Embryonic facial prominence (tissue), 1 donor: ENCODE results near the gene BCR.

Experiments
- DNase-seq: peaks from one replicate; pipeline ENCODE4 v3.0.0-alpha.2; 2016; ENCODE audit errors: extremely low spot score

Gene BCR

DNA sequence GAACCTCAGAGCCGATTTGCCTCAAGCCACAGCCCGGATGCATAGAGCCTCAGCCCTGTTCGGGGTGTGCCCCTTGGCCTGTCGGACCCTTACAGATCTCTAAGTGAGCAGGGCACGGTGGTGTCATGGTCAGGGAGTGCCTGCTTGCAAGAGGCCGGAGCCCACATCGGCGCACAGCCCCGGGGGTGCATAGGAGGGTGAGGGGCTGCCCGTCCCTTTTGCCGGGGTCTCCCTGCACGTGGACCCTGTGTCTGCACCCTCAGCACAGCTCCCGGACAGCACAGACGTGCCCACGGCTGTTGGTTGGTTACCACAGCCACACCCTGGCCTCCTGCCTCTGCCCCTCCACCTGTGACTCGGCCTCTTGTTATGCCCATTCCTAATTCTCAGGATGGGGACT, 28.5 kb upstream of the BCR start:
- no peak for DNase-seq

- no peak for DNase-seq
These were observed 27.8 kb upstream of the BCR start for GRCh38 chr22:23152238-23153114.

- no peak for DNase-seq
These were observed 26.3 kb upstream of the BCR start for GRCh38 chr22:23153994-23154393.

DNA sequence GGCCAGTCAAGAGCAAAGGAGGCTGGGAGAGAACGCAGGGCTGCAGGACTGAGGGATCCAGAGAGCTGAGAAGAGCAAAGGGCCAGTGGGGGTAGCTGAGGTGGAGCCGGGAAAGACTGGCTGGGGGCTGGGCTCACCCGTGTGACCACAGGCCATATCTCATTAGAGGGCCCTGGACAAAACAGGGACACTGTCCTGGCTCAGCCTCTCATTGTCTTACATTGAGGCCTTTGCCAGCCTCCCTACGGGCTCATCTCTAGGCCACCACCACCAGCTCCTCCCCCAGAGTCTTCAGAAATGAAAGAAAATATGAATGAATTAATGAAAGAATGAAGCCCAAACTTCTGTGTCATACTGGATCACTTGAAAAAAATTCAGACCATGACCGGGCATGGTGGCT, 25.8 kb upstream of the BCR start:
- DNase-seq: no peak

- no peak for DNase-seq
These were observed 25.2 kb upstream of the BCR start for GRCh38 chr22:23155143-23155542.

DNA sequence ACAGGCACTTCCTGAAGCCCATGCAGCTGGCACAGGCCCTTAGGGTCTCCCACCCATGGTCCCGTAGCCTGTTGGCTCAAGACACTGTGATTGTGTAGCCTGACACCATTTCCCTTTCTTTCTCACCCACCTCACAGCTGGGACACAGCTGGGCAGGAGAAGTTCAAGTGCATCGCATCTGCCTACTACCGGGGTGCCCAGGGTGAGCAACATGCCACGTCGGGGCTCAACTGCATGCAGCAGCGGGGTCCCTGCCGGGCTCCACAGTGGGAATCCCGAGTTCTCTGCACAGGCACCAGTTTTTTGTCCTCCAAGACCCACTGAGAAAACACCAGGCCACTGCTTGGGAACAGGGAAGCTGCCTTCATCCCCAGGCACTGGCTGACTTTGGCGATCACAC, 24.5 kb upstream of the BCR start:
- no peak for DNase-seq

GRCh38 chr22:23156286-23156685, 24.0 kb upstream of the BCR start:
- DNase-seq: no peak

GRCh38 chr22:23157560-23158515, 22.5 kb upstream of the BCR start:
- DNase-seq: no peak

DNA sequence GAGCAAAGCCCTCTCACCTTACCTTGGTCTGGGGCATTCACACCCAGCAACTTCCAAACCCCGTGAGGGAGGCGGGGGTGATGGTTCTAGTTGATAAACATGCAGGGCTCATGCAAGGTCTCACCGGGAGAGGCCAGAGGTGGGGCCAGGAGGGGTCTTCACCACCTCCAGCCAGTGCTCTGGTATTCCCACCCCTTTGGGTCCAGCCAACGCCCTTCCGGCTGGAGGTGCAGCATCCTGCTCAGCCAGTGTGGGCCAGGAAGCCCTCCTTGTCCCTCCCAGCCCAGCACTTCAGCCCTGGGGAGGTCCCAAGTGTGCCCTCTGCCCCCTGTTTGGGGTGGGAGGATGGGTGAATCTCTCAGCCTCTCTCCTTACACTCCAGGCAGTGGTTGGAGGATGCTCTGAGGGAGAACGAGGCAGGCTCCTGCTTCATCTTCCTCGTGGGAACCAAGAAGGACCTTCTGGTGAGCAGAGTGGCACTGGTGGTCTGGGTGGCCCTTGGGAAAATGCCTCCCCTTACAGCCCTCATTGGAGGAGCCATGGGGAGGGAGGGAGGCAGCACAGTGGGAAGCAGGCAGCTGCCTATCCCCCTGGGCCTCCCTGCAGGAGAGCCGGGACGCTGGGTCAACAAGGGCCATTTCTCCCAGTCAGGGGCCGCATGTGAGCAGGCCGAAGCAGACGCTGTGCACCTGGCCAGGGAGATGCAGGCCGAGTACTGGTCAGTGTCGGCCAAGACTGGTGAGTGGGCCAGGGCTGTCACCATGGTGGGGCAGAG, 21.6 kb upstream of the BCR start:
- DNase-seq: no peak

- no peak for DNase-seq
These were observed 21.0 kb upstream of the BCR start for GRCh38 chr22:23159291-23159630.

- DNase-seq: no peak
These were observed 19.3 kb upstream of the BCR start for GRCh38 chr22:23161029-23161428.

- no peak for DNase-seq
These were observed 18.7 kb upstream of the BCR start for GRCh38 chr22:23161574-23161973.

- DNase-seq: no peak
These were observed 16.6 kb upstream of the BCR start for GRCh38 chr22:23163665-23164064.

DNA sequence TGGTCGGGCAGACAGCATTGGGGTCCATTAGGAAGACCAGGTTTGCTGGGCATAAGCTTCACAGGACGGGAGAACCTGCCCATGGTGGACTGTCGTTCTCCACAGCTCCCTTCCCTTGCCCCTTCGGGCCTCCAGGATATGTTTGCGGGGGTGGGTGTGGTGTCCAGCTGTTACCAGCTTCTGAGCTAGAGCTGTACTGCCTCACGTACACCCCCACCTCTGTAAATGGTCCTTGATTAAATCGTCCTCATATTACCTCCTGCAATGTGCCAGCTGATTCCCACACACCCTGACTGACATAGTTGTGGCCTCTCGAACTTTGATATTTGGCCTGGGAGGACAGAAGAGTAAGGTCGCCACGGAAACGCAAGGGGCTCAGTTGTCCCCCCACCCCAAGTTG, 16.2 kb upstream of the BCR start:
- DNase-seq: no peak

- no peak for DNase-seq
These were observed 14.1 kb upstream of the BCR start for GRCh38 chr22:23166042-23166831.

DNA sequence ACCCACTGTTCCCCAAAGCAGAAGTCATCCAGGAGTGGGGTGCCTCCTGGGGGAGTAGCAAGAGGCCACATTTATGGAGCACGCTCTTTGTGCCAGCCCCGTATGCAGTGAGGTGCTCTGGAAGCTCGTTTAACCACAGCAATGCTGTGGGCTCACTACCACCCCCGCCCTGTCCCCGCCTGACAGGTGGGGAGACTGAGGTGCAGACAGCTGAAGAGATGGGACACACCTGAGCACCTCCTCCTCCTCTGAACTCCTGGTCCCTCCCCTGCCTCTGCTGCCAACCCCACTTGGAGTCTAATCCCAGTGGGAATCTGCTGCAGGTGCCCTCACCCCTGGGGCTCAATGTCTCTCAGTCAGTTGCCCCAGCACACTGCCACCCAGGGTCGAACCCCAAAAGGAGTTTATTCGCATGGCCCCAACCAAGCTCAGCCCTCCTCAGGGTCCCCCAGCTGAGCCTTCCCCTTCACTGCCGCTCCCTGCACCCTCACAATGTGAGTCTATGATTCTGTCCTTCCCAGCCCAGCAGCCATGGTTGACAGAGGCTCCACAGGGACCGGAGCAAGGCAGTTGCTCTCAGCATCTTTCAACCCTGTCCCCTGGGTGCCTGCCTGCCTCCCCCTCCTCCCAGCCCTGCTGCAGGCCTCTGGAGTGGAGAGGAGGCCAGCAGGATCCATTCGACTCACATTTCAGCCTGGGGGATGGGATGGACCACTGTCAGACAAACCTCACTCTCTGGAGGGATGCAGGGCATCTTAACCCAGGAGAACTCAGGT, 13.3 kb upstream of the BCR start:
- no peak for DNase-seq

DNA sequence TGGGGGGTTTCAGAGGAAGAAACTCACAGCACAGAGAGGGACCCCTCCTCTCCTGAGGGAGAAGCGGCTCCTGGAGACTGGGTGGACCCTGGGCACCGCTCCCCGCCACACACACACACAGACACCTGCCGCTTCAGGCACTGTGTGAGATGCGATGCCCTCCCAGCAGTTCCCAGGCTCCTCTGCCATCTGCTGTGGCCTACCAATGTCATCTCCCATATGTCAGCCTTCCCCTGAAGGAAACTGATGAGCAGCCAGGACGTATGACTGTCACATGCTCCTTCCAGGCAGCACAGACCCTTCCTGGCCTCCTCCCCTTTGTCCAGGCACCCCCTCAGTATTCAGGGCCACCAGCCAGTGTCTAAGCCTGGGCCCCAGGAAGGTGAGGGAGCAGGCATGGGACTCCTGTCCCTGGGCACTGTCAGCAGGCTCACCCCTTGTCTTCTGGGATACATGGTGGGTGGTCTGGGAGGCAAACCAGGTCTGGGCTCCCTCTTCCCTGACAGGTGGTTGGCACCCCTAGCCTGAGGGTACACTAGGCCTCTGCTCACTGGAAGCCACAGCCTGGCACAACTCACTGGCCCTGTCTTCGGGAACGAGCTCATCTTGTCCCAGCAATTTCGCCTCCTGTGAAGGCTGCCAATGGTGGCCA, 11.8 kb upstream of the BCR start:
- DNase-seq: no peak

DNA sequence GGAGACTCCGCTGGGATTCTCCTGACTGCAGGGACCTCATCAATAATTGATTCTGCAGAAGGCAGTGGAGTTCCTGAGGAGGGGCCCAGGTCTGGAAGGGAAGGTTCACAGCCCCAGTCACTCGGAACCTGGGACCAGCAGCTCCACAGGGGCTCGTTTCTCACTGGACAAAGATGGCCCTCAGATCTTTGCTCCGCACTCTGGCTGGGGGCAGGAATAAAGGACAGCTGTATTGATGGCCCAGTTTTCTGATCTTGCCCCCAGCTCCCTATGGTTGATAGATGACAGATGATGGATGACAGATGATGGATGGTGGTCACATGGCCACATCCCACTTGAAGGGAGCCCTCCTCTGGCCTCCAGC, 11.3 kb upstream of the BCR start:
- no peak for DNase-seq

- no peak for DNase-seq
These were observed 4.3 kb upstream of the BCR start for GRCh38 chr22:23175817-23176644.
